A549 treated with CpdA at 1 μM for 4 hours (cell line): ENCODE results near the gene ARRDC5. TPM values are rescaled to one million over a fixed set of nuclear protein-coding genes. Genes with fewer than 3 reads are reported as not detected.

Source experiments
- total RNA-seq: library from RNA; stranded (reverse); fragments of 200-300 nt; extraction: Qiagen RNA extraction; gene quantifications from 5 replicates; pipeline ENCODE4 v1.2.3, GENCODE V29; 2022; ENCODE audit warnings: low read depth

Gene ARRDC5
- total RNA-seq: not detected in 5 replicates

GRCh38 chr19:4902796-4903195 lies at the start of gene ARRDC5:
ARRDC5 (minus strand) TSS chr19:4902896; CDS start chr19:4902825, 71 bp downstream.

GRCh38 chr19:4909156-4909896 lies 6.6 kb upstream of the ARRDC5 start, which contains the start of gene UHRF1:
UHRF1 (plus strand) TSS chr19:4909501; CDS start chr19:4910886, 1,385 bp downstream.

GRCh38 chr19:4867534-4868285 lies 35.0 kb downstream of the ARRDC5 start, which contains the start of gene PLIN3:
PLIN3 (minus strand) TSS chr19:4867667; CDS start chr19:4861394, 6,273 bp downstream.

Other genes with a start within 250 kb of the ARRDC5 start
- gene MYDGF, start 232.6 kb downstream of the ARRDC5 start, total RNA-seq: 113 to 149 TPM (median 145 TPM) in 5 replicates
- 60.1 to 78.1 TPM (median 65.7 TPM) in 5 replicates for gene DPP9, start 179.1 kb downstream of the ARRDC5 start, total RNA-seq
- 5.3 to 6.0 TPM (median 5.6 TPM) in 5 replicates for gene FEM1A, start 111.2 kb downstream of the ARRDC5 start, total RNA-seq
- gene TICAM1, start 71.2 kb downstream of the ARRDC5 start, total RNA-seq: 7.1 to 9.9 TPM (median 8.9 TPM) in 5 replicates
- gene PLIN3, start 35.2 kb downstream of the ARRDC5 start, total RNA-seq: 103 to 130 TPM (median 121 TPM) in 5 replicates
- gene UHRF1, start 6.6 kb upstream of the ARRDC5 start, total RNA-seq: 45.2 to 50.9 TPM (median 48.1 TPM) in 5 replicates
- gene KDM4B, start 66.2 kb upstream of the ARRDC5 start, total RNA-seq: 6.1 to 7.5 TPM (median 6.9 TPM) in 5 replicates